Stimulated activated CD8-positive, alpha-beta memory T cell treated with anti-CD3 and anti-CD28 coated beads, Interleukin-12 subunit alpha, Interleukin-12 subunit beta, amount 100 ng/mL, for 24 hours (primary cell): ENCODE data around the gene RALGPS1.

ENCODE experiments used
- DNase-seq: peaks from one replicate; pipeline ENCODE4 v3.0.0-alpha.2; 2020; ENCODE audit errors: extremely low read depth

The RALGPS1 gene

DNA sequence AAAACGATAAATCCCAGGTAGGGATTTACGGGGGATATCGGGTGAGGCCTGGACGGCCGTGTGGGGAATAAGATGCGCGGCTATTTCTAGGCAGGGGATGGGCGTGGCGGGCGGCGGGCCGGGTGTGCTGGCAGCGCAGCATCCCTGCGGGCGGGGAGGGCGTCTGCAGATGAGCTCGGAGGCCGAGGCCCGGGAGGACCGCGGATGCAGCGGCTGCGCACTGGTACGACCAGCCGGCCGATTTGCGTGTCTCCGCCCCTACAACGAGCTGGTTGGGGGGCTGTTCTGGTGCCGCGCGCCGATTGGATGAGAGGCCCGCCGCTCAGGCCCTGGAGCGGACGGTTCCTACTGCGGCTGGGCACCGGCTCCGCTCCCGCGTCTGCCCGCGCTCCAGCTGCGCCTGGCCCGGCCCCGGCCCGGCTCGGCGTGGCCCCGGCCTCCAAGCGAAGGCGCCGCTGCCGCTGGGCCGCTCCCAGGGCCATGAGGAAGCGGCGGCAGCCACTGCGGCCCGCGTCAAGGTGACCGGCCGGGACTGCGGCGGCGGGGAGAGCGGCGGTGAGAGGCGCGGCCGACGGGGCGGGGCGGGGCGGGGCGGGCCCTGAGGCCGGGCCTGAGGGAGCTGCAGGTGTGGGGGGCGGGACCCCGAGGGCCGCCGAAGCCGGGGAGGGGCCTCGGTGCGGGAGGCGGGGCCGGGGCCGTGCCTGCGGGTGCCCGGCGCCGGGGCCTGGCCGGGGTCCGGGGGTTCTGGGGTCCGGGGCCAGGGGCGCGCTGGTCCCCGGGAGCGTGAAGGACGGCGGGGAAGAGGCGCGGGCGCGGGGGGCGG is at the start of gene RALGPS1:
TSS of gene RALGPS1 (plus strand) at position 325 of the 823 bp plus-strand sequence. CDS start 47,508 bp downstream, outside the sequence.
- DNase-seq = peak; percentile 82

DNA sequence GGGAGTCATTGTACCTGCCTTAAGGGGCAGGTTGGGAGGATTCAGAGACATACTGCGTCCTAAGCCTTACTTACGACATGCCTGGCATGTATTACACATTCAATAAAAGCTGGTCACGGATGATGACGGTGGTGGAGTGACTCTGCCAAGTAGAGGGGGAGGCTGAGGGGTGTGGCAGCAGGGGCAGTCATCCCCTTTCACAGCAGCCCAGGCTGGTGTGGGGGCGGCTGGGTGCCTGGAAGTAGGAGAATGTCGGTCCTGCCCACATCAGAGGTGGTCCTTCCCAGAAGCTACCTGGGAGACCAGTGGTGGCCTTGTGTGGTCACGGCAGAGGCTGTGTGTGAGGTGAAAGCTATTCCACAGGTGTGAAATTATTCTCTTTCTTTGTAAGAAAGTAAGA is 45.2 kb upstream of the RALGPS1 start:
- no peak for DNase-seq

DNA sequence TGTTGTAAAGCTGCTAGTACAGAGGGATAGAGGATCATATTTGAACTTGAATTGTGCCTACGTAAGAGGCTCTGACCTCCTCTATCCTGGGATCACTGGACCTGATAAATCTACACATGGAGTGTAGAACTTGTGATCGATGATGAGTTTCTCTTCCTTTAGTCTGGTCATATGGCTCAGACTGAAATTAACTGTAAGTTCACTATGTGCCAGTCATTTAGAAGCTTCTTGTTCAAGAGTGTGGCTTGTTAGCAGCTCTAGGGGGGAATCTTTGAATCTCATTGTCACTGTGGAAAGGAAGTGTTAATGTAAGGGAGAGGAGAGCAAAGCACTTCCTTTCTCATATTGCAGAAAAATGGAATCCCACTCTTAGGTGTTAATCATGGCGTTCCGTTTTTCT is 42.1 kb upstream of the RALGPS1 start:
- no peak for DNase-seq

DNA sequence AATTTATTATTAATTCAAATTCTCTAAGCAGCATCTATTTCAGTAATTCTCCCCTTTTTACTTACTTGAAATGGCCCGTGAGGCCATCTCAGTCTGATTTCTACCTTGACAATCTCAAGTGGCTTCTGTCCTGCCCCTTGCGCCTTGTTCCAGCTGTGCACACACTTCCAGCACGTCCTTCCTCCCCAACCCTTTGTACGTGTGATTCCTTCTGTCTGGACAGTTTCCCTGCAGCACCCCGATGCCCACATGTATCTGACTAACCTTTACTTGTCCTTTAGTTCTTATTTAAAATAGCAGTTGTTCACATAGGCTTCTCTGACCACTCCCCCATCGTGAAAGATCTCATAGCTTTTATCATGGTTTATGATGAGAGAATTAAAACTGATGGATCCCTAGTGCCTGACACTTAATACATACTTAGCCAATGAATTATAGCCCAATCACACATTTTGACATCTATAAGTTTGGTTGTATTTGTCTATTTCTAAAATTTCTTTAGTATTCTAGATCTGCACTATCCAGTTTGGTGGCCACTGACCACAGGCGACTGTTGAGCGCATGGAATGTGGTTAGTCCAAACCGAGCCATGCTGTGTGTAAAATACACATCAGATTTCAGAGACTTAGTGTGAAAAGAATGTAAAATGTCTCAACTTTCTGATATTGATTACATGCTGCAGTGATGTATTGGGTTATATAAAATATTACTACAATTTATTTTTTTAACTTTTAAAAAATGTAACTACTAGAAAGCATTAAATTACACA is 39.9 kb upstream of the RALGPS1 start:
- DNase-seq = no peak

GRCh38 chr9:126875756-126876510 is 38.6 kb upstream of the RALGPS1 start:
- no peak for DNase-seq

DNA sequence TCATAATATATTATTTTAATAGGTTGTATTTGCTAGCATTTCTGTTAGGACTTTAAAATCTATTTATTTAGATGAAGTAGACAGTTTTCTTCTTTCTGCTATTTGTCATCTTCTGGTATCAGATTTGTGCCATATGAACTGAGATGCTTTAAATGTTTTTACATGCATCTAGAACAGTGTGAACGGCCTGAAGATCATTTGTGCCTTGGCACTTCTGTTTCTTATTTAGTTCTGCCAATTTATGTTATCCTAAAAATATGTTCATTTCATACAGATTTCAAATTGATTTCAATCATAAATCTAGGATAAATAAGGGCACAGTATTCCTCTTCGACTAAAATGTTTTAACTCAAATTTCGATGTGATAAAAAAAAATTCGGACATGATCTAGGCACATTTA is 38.1 kb upstream of the RALGPS1 start:
- DNase-seq = no peak

- DNase-seq = no peak
Measured at GRCh38 chr9:126877418-126877817, 37.2 kb upstream of the RALGPS1 start.

GRCh38 chr9:126879288-126879687 is 35.3 kb upstream of the RALGPS1 start:
- no peak for DNase-seq

GRCh38 chr9:126880226-126880946 is 34.2 kb upstream of the RALGPS1 start:
- no peak for DNase-seq

DNA sequence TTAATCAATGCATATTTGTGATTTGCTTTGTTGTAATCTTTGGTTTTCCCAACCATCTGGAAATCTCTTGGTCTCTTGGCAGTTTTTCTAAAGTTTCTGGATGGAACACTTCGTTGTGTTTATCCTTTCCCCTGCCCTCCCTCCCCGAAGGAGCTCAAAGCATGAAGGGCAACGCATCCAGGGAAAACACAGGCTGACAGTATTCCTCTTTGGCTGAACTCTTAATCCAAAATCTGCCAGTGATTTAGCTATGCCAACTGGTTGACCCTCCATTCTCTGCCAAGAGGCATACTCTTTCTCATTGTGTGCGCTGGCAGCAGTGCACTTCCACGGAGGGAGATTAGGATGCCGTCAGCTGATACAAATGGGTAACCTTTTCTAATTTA is 33.6 kb upstream of the RALGPS1 start:
- DNase-seq = no peak

DNA sequence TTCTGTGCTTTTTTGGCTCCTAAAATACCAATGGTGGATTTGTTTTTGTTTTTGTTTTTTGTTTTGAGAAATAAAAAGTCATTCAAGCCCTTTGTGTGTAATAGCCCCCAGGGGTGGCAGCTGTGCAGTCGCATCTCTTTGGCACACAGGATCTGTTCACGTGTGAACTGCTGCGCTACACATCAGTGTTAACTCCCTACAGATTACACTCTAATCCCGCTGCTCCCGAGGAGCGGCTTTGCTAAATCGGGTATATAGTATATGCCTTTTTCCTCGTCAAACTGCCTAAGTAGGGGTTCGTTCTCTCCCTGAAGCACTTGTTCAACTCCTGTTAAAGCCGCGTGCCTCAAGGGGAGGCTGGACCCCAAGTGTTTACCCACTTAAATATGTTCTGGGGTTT is 31.8 kb upstream of the RALGPS1 start:
- DNase-seq = no peak

DNA sequence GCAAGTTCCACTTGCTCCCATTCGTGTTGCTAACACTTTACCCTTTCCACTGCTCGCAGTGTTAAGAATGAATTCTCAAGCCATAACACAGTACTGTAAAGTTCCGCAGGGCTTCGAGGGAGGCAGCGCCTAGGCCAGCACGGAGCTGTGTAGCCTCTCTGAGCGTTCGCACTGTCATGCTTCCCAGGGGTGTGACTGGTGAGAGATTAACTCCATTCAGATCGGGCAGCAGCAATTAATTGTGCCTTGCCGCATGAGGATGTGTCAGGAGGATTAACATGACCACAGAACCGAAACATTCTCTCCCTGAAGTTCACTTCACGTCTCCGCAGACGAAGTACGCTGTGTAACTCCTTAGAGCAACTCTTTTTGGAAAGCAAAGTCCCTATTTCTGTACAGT is 30.9 kb upstream of the RALGPS1 start:
- DNase-seq = no peak

GRCh38 chr9:126885131-126885641 is 29.4 kb upstream of the RALGPS1 start:
- DNase-seq = no peak

DNA sequence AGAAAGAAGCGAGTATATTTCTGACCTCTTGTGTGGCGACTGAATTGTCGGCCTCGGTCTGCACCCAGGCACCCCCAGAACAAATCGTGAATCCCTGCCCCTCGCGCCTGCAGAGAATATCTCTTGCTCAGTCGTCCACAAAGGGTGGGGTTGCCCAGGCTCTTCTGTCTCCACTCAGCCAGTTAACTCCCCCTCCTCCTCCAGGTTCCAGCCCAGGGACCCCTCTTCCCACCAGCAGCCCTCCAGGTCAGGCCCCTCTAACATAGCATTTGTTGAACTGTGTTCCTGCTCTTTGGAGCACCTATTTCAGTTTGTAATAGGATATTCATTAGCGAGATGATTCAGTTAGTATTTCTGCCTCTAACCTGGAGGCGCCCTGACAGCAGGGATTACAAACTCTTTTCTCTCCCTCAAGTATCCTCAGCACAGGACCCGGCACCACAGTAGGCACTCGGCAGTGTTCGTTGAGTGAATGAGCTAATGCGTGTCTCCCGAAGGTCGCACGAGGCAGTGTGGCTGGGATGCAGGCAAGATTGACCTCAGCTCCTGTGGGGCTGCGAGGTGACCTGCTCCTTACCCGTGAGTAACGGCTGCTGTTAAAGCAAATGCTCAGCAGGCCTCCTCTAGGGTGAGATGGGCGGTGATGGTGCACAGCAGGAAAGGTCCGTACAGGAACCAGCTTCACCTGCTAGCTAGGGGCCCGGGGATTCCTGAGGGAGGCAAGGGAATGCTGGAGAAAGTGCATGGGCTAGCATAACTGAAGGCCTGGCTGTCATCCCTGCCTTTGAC is 28.4 kb upstream of the RALGPS1 start:
- no peak for DNase-seq

GRCh38 chr9:126886897-126887296 is 27.7 kb upstream of the RALGPS1 start:
- DNase-seq = no peak

GRCh38 chr9:126891676-126892075 is 22.9 kb upstream of the RALGPS1 start:
- DNase-seq = no peak

DNA sequence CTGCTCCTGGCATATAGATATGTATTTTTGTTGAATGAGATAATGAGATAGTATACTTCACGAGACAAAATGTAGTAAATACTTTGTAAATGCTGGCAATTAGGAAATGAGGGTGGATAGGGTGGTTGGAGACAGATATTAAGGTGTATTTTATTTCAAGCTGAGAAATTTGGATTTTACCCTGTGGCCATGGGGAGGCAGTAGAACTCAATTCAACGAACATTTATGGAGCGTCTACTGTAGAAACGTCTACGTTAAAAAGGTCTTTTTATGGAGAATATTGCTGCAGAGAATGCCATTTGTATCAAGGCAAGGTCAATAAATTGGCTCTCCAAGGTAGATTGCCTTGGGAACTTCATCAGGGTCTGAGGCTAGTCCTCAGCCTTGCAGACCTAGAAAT is 21.5 kb upstream of the RALGPS1 start:
- DNase-seq = no peak

GRCh38 chr9:126894052-126894603 is 20.5 kb upstream of the RALGPS1 start:
- DNase-seq = no peak

DNA sequence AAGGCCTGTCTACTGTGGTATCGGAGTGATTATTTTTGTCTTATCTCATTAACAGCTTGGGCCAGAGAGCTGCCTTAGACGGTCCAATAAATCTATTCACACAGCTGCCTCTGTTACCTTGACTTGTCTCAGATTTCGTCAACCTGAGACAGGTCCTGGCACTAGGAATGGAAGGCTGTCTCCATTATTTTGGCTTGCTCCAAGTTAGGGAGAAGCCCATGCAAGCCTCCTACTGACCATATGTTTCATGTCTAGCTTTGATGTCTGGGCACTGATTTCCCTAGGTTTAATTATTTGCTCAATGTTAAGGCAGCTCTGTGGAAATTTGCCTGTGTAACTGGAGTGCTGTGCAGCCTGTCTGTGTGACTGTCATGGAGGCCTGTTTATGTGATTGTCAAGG is 12.4 kb upstream of the RALGPS1 start:
- DNase-seq = no peak

GRCh38 chr9:126904586-126904985 is 10.0 kb upstream of the RALGPS1 start:
- no peak for DNase-seq
